ENCODE measurements around the gene GPR22. TPM values are rescaled to one million over a fixed set of nuclear protein-coding genes. Genes with fewer than 3 reads are reported as not detected.

The GPR22 gene
- total and polyA plus RNA-seq, 2 of the 8 experiments (the other 6 are each of a cell fraction or from before 2014, with no cell fraction given), result 0.02 TPM; not detected in 1

GRCh38 chr7:107499731-107500130, 29.9 kb downstream of the GPR22 start (continued):
- TF ChIP-seq TBP (IDR thresholded peaks at IDR 0.05; ENCODE audit: low read depth, low read length), result no peak

Data from H1 (cell line).